Measurements from ENCODE around the gene SLC2A9.

Gene SLC2A9

DNA sequence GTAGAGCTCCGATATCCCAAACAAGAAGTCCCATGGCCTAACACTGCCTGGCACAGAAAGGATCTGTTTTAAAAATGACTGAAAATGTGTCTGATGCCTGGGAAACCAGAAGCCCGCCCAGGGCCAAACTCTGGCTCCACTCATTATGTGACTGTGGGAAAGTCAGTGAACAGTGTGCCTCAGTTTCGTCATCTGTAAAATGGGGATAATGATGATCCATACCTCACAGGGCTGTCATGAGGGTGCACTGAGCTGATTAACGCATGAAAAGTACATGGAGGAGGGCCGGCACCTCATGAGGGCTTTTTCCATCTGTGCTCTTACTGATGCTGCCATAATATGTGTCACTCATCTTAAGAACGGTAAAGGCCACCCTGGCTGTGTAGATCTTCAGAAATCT is 5.1 kb downstream of the SLC2A9 start:
- no peaks in the 10 kb centered on the region for H3K9me2 ChIP-seq (replicated peaks; ENCODE audit: insufficient read depth, low read length)
- H3K36me3 ChIP-seq (replicated peaks; ENCODE audit: insufficient read depth, low read length): no peaks in the 10 kb centered on the region
- H3K9me3 ChIP-seq (replicated peaks; ENCODE audit: insufficient read depth, low read length): no peaks in the 10 kb centered on the region
- no peak overlapping the region for H3K9ac ChIP-seq (ENCODE audit: low read length)
- no peaks in the 10 kb centered on the region for H3K79me2 ChIP-seq (ENCODE audit: low read length)
- H3K27ac ChIP-seq (ENCODE audit: low read length): no peak overlapping the region
- H3F3A ChIP-seq (ENCODE audit: insufficient read depth, low read length): no peaks in the 10 kb centered on the region
- TF ChIP-seq, protein P1, sequence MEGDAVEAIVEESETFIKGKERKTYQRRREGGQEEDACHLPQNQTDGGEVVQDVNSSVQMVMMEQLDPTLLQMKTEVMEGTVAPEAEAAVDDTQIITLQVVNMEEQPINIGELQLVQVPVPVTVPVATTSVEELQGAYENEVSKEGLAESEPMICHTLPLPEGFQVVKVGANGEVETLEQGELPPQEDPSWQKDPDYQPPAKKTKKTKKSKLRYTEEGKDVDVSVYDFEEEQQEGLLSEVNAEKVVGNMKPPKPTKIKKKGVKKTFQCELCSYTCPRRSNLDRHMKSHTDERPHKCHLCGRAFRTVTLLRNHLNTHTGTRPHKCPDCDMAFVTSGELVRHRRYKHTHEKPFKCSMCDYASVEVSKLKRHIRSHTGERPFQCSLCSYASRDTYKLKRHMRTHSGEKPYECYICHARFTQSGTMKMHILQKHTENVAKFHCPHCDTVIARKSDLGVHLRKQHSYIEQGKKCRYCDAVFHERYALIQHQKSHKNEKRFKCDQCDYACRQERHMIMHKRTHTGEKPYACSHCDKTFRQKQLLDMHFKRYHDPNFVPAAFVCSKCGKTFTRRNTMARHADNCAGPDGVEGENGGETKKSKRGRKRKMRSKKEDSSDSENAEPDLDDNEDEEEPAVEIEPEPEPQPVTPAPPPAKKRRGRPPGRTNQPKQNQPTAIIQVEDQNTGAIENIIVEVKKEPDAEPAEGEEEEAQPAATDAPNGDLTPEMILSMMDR (IDR thresholded peaks at IDR 0.05; ENCODE audit: low read length): no peak
- TF ChIP-seq EZH2 (optimal IDR thresholded peaks at IDR 0.05; ENCODE audit: low read depth, low read length): no peak
- no peak for TF ChIP-seq EZH2phosphoT487 (IDR thresholded peaks at IDR 0.05; ENCODE audit: low read length)
- H3K4me1 ChIP-seq (ENCODE audit: low read length): peaks cover 21% of the 10 kb centered on the region
- H3K4me2 ChIP-seq (ENCODE audit: low read depth, low read length): no peak overlapping the region
- no peak for DNase-seq
- no peak overlapping the region for H3K4me3 ChIP-seq (ENCODE audit: low read length)
- H2AFZ ChIP-seq (ENCODE audit: low read length): no peak overlapping the region
- H4K20me1 ChIP-seq (ENCODE audit: insufficient read depth, low read length): no peaks in the 10 kb centered on the region
- no peaks in the 10 kb centered on the region for H3K27me3 ChIP-seq (replicated peaks; ENCODE audit: insufficient read depth, low read length)

DNA sequence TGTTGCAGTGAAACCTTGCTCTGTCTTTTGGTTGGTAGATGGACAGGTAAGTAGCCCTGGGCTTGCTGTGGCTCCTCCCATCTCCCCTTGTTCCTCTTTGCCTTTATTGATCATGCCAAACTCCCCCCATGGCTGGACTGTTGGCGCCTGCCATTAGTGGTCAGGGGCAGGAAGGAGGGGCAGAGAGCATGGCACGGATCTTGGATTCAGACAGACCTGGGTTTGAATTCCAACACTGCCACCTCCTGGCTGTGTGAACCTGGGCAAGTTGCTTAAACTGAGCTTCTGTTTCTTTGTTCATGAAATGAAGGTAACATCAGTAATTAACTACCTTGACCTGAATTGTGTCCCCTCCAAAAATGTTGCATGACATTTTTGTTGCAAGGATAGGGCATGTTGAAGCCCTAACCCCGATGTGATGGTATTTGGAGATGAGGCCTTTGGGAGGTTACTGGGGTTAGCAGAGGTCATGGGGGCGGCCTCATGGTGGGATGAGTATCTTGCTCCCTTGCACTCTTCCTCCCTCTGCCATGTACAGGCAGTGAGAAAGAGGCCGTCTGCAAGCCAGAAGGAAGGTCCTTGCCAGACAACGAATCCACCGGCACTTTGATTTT is 6.0 kb downstream of the SLC2A9 start:
- TF ChIP-seq EZH2 (optimal IDR thresholded peaks at IDR 0.05; ENCODE audit: low read depth, low read length) (no peak), EZH2phosphoT487 (IDR thresholded peaks at IDR 0.05; ENCODE audit: low read length) (no peak)
- TF ChIP-seq, protein P1 (IDR thresholded peaks at IDR 0.05; ENCODE audit: low read length): peak; percentile 83
- no peaks in the 10 kb centered on the region for H3K36me3 ChIP-seq (replicated peaks; ENCODE audit: insufficient read depth, low read length)
- no peaks in the 10 kb centered on the region for H3K79me2 ChIP-seq (ENCODE audit: low read length)
- H3K4me2 ChIP-seq (ENCODE audit: low read depth, low read length): no peak overlapping the region
- no peaks in the 10 kb centered on the region for H3K9me3 ChIP-seq (replicated peaks; ENCODE audit: insufficient read depth, low read length)
- H3K27me3 ChIP-seq (replicated peaks; ENCODE audit: insufficient read depth, low read length): no peaks in the 10 kb centered on the region
- peak; percentile 64 for DNase-seq
- no peak overlapping the region for H3K27ac ChIP-seq (ENCODE audit: low read length)
- H3K9me2 ChIP-seq (replicated peaks; ENCODE audit: insufficient read depth, low read length): no peaks in the 10 kb centered on the region
- no peaks in the 10 kb centered on the region for H3F3A ChIP-seq (ENCODE audit: insufficient read depth, low read length)
- no peak overlapping the region for H3K9ac ChIP-seq (ENCODE audit: low read length)
- H2AFZ ChIP-seq (ENCODE audit: low read length): 0 out of 2 replicates have a peak overlapping the region, but pooled peaks have one; percentile 6
- no peaks in the 10 kb centered on the region for H4K20me1 ChIP-seq (ENCODE audit: insufficient read depth, low read length)
- H3K4me3 ChIP-seq (ENCODE audit: low read length): no peak overlapping the region
- peaks cover 21% of the 10 kb centered on the region for H3K4me1 ChIP-seq (ENCODE audit: low read length)

DNA sequence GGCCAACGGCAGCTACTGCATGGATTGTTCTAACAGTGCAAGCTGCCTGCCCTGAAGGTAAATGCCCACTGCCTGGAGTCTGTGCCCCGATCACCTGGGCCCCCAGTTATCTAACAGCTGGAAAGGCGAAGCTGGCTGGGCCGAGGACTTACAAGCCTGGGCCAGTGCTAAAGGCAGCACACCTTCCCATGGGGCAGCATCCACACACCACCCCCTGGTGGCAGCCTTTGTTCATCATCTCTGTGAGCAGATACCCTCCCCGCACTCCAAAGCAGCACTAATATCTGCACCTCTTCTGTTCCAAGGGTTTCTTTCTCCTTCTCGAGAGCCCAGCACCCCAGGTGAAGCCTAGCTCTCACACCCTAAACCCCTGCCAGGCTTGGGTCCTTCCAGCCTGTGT is 7.6 kb downstream of the SLC2A9 start:
- Histone ChIP-seq H3K27me3 (replicated peaks; ENCODE audit: insufficient read depth, low read length) (no peaks in the 10 kb centered on the region), H3K79me2 (ENCODE audit: low read length) (no peaks in the 10 kb centered on the region), H3K9ac (ENCODE audit: low read length) (peak overlapping the region; percentile 16; the same call in 1 of the 2 replicates), H3K4me3 (ENCODE audit: low read length) (peak overlapping the region; percentile 23; the same call in 1 of the 2 replicates), H4K20me1 (ENCODE audit: insufficient read depth, low read length) (no peaks in the 10 kb centered on the region), H3K9me3 (replicated peaks; ENCODE audit: insufficient read depth, low read length) (no peaks in the 10 kb centered on the region), H3F3A (ENCODE audit: insufficient read depth, low read length) (no peaks in the 10 kb centered on the region), H3K4me1 (ENCODE audit: low read length) (peaks cover 15% of the 10 kb centered on the region), H2AFZ (ENCODE audit: low read length) (peak overlapping the region; percentile 35), H3K9me2 (replicated peaks; ENCODE audit: insufficient read depth, low read length) (no peaks in the 10 kb centered on the region), H3K36me3 (replicated peaks; ENCODE audit: insufficient read depth, low read length) (no peaks in the 10 kb centered on the region), H3K4me2 (ENCODE audit: low read depth, low read length) (peak overlapping the region; percentile 60), H3K27ac (ENCODE audit: low read length) (no peak overlapping the region)
- peak; percentile 84 for DNase-seq
- TF ChIP-seq EZH2phosphoT487 (IDR thresholded peaks at IDR 0.05; ENCODE audit: low read length) (no peak), EZH2 (optimal IDR thresholded peaks at IDR 0.05; ENCODE audit: low read depth, low read length) (no peak)
- TF ChIP-seq, protein P1 (IDR thresholded peaks at IDR 0.05; ENCODE audit: low read length): peak; percentile 84
